ENCODE results near the gene PTPRE.

The PTPRE gene

DNA sequence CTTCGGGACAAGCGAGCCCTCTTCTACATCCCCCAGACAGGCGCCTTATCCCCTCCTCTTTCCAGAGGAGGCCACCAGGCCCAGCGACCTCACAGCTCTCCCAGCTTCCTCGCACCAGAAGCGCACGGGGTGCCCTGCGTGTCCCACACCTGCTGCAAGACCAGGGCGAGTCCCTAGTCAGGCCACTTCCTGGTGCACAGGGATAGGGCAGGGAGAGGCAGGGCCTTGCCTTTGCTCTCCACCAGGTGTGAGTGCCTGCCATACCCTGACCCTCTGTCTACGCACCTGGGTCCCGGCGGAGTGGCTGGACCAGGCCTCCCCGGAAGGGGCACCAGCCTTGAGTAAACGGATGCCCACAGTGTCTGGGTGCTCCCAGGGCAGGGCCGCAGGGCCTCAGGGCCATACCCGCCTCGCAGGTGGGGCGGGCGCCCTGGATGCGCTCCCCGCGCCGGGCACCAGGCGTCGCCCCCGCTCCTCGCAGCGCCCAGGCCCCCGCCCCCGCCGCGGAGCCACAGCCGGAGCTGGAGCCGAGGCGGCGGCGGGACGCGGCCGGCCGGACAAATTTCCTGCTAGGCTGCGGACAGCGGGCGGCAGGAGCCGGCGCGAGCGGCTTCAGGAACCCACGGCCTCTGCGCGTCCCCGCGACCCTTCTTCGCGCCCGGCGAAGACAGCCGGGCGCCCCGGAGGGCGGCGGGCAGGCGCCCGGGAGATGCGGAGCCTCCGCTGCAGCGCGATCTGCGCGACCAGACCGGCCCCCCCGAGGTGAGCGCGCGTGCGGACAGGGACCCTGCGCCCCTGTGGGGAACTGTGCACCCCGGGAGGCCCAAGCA is at the start of gene PTPRE:
Gene PTPRE (plus strand): TSS at position 556 of the 830 bp plus-strand sequence. CDS start 133,779 bp downstream, outside the sequence.
- no peak for FAIRE-seq

GRCh38 chr10:127860592-127860991 is 46.3 kb upstream of the PTPRE start:
- no peak for FAIRE-seq

DNA sequence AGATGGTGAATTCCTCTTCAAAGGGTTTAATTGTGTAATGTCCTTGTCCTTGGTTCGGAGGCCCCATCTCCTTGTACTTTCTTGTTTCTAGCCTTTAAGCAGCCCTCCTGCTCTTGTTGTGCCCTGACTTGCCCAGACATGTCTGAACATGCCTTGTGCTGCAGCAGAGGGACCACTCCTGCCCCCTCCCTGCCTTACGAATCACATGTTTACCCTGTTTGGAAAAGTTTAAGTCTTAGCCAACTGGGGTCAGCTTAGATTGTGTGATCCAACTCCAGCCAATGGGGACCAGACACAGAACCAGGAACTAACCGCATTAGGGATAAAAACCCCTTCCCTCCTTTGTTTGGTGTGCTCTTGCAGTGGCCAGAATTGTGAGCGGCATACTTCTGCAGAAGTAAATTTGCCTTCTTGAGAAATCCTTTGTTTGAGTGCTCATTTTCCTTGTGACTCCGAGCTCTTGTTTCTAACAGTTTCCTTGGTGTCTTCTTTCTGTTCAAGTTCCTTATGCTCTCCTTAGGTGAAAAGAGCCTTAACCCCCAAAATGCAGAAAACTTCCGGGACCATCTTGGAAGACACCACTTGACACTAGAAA is 43.6 kb upstream of the PTPRE start:
- no peak for FAIRE-seq

DNA sequence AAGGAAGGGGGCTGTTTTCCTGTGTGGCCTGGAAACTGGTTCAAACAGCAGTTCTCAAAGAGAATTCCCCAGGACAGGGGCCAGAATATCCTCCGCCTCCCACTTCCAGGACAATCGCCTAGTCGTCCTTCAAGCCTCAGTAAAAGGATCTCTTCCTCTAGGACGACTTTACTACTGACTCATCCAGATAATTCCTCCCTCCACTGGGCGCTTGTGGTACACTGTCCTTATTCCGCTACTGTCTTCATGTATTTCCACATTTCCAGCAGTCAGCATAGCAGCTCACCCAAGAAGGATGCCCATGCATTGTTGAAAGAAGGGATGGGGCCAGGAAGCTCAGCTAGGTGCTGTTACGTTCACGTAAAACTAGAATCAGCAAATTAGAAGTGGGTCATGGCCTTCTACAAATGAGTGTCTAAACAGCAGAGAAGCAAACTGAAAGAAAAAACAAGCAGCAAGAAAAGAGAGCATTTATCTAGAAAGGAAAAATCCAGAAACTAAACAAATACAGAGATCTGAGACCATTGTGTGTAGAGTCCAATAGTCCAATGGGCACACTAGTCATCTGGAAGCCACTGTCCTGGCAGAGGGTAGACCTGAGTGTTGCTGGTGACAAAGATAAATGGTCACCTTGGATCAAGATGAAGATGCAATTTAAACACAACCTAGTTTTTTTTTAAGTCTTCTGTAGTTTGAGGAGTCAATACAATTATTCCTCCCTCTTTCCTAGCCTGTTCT is 40.5 kb upstream of the PTPRE start:
- FAIRE-seq, result no peak

DNA sequence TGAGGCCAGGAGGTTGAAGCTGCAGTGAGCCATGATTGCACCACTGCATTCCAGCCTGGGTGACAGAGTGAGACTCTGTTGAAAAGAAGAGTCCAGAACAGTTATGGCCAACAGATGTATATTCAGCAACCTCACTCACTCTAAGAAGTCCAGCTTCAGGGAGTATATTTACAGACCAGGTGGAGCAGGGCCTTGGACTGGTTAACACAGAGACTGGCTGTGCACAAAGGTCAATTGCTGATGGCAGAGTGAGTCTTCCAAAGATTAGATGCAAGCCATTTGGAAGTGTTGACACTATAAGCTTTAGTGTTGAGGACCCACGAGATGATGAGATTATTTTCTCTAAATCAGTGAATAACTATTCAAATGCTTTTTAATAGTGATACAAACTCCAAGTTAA is 39.1 kb upstream of the PTPRE start:
- no peak for FAIRE-seq

DNA sequence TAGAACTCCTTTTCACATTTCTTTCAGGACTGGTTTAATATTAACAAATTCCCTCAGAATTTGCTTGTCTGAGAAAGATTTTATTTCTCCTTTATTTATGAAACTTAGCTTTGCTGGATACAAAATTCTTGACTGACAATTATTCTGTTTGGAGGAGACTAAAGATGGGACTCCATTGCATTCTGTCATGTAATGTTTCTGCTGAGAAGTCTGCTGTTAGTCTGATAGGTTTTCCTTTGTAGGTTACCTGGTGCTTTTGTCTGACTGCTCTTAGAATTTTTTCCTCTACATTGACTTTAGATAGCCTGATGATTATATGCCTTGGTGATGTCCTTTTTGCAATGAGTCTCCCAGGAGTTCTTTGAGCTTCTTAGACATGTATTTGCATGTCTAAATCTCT is 37.6 kb upstream of the PTPRE start:
- no peak for FAIRE-seq

GRCh38 chr10:127871631-127872010 is 35.3 kb upstream of the PTPRE start:
- no peak for FAIRE-seq

- FAIRE-seq, result no peak
These were observed 34.7 kb upstream of the PTPRE start for GRCh38 chr10:127872011-127872761.

DNA sequence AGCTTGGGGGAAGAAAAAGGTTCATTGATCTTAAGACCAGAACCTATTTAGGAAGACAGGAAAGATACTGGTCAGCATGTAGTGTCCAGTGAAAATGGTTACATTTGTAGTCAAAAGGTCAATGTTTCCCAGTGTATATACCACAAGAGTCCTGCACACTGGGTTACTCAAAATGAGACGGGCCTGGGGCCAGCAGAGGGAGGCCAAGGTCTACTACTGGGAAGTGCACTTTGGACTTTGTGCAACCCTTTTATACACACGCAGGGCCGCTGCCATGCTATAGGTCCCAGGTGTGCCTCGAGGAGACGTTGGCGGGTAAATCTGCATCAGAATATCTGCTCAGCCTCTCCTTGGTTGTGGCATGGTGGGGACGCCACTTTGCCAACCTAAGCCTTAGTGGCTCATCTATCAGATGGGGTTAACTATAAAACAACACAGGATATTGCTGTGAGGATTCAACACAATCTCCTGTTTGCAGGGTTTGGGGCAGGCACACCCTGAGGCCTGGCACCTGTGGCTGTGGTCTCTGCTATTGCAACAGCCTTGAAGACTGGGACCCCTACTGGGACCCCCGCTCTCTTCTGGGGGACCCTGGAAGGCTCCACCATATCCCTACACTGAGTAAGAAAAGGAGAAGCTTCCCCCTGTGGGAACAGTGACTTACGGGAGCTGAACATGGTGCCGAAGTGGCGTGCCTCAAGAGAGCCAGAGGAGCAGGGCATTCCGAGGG is 33.9 kb upstream of the PTPRE start:
- no peak for FAIRE-seq

GRCh38 chr10:127873901-127874470 is 32.9 kb upstream of the PTPRE start:
- no peak for FAIRE-seq

DNA sequence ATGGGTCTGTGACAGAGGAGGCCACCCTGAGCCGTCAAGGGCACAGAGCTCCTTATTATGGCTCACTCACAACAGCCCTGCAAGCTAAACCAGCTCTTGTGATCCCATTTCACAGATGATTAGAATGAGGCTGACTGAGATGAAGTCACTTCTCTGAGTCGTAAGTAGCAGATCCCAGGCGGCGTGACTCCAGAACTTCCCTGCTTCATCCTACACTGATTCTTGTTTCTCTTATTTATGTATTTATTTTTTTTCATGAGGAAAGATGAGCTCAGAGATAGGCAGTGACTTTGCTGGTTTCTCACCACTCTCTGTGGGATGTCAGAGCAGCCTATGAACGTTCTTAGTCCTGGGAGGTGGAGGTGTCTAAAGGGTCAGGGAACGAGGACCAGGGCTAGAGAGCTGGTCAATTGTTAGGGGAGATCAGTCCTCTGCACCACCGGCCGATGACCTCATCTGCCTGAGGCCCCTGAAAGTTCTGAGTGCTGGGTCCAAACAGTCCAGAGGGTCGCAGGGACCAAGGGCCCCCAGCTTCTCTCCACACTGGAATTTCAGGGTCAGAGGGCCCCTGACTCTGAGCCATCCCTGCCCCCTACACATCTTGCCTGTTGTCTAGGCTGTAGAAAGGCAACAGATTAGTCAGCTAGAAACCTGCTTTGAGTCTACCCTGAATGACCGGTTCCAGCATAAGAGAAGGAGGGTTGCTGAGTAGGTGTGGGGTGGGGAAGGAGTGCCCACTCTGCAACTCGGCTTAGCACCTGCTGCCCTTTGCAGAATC is 32.0 kb upstream of the PTPRE start:
- no peak for FAIRE-seq

- no peak for FAIRE-seq
These were observed 31.5 kb upstream of the PTPRE start for GRCh38 chr10:127875449-127875765.

GRCh38 chr10:127875916-127876315 is 31.0 kb upstream of the PTPRE start:
- no peak for FAIRE-seq

- FAIRE-seq, result no peak
These were observed 29.8 kb upstream of the PTPRE start for GRCh38 chr10:127877116-127877515.

GRCh38 chr10:127877699-127878098 is 29.2 kb upstream of the PTPRE start:
- FAIRE-seq, result no peak

- no peak for FAIRE-seq
These were observed 28.3 kb upstream of the PTPRE start for GRCh38 chr10:127878475-127879055.

GRCh38 chr10:127880557-127880956 is 26.3 kb upstream of the PTPRE start:
- FAIRE-seq, result no peak

DNA sequence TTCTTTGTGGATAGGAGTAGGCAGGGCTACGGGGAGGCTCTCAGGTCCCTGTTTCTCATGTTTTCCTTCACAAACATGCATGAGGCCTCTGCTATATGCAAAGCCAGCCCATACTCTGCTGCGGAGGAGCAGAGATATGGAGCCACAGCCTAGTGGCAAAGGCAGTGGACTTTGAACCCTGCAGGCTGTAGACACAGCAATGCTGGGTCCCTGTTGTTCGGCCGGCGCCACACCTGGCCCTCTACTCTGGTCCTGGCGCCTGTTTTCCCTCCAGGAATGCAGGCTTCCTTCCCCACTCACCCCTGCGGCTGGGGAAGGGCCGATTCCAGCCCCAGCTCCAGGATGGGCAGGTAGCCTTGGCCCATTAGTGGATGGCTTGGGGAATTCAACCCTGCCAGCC is 25.6 kb upstream of the PTPRE start:
- FAIRE-seq, result no peak

DNA sequence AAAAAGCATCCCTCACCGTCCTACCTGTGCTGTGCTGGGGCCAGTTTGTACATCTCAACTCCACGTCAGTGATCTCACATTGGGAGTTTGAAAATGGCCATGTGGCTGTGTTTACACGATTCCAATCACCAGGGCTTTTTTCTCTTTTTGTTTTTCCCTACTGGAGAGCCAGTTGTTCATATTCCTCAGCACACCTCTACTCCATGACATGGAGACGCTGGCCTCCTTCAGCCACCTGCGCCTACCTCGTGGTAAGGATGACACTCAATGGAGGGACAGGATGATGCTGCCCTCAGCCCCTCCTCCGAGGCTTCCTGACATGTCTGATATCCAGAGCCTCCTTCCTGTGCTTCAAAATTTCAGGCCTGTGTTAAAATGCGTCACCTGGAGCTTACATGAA is 24.5 kb upstream of the PTPRE start:
- no peak for FAIRE-seq

GRCh38 chr10:127882801-127883459 is 24.0 kb upstream of the PTPRE start:
- FAIRE-seq, result no peak
